Glomerular endothelial cell (primary cell): ENCODE results near the gene ZNF777. TPM values are rescaled to one million over a fixed set of nuclear protein-coding genes. Genes with fewer than 3 reads are reported as not detected.
"Not testable (repeated sequence)": the region's sequence is repeated elsewhere in the genome, so short reads cannot be mapped to it uniquely, and the experiment has no call there.

ENCODE experiments used
- DNase-seq: peaks from one replicate; pipeline ENCODE4 v3.0.0-alpha.2; 2011; ENCODE audit warnings: low read depth, low spot score; ENCODE audit errors: extremely low read depth
- total RNA-seq: library from RNA; depleted of rRNA; stranded (reverse); fragments of >200 nt; gene quantifications from 2 replicates; pipeline ENCODE4 v1.2.3, GENCODE V29; 2015

The ZNF777 gene
- 14.3 and 14.9 TPM in 2 replicates for total RNA-seq

GRCh38 chr7:149460493-149461277 is at the start of gene ZNF777:
ZNF777 (minus strand) TSS chr7:149461062; CDS start chr7:149456022, 5,040 bp downstream.
- peak; percentile 25 for DNase-seq

- no peak for DNase-seq
Observed at GRCh38 chr7:149510248-149510647, 49.4 kb upstream of the ZNF777 start.

GRCh38 chr7:149509774-149510173 is 48.9 kb upstream of the ZNF777 start:
- DNase-seq: no peak

- DNase-seq: no peak
Observed at GRCh38 chr7:149505551-149505950, 44.7 kb upstream of the ZNF777 start.

GRCh38 chr7:149501651-149502050 is 40.8 kb upstream of the ZNF777 start:
- DNase-seq: no peak

- DNase-seq: no peak
Observed at GRCh38 chr7:149500910-149501309, 40.0 kb upstream of the ZNF777 start.

- DNase-seq: no peak
Observed at GRCh38 chr7:149500201-149500600, 39.3 kb upstream of the ZNF777 start.

GRCh38 chr7:149498811-149499210 is 37.9 kb upstream of the ZNF777 start:
- no peak for DNase-seq

- no peak for DNase-seq
Observed at GRCh38 chr7:149497467-149498261, 36.8 kb upstream of the ZNF777 start, which contains the start of gene ZNF746. ZNF746 (minus strand) TSS chr7:149497809; CDS start chr7:149497536, 273 bp downstream.

- no peak for DNase-seq
Observed at GRCh38 chr7:149496642-149497391, 36.0 kb upstream of the ZNF777 start.

GRCh38 chr7:149495785-149496641 is 35.2 kb upstream of the ZNF777 start:
- peak; percentile 4 for DNase-seq

GRCh38 chr7:149494738-149495368 is 34.0 kb upstream of the ZNF777 start:
- DNase-seq: no peak

- not testable (repeated sequence) for DNase-seq
Observed at GRCh38 chr7:149493975-149494374, 33.1 kb upstream of the ZNF777 start.

- DNase-seq: no peak
Observed at GRCh38 chr7:149493366-149493765, 32.5 kb upstream of the ZNF777 start.

- no peak for DNase-seq
Observed at GRCh38 chr7:149490083-149490760, 29.4 kb upstream of the ZNF777 start.

- no peak for DNase-seq
Observed at GRCh38 chr7:149489391-149490024, 28.6 kb upstream of the ZNF777 start.

- no peak for DNase-seq
Observed at GRCh38 chr7:149479568-149479967, 18.7 kb upstream of the ZNF777 start.

- DNase-seq: no peak
Observed at GRCh38 chr7:149478754-149479153, 17.9 kb upstream of the ZNF777 start.
